ENCODE results near the gene GADD45GIP1. TPM values are rescaled to one million over a fixed set of nuclear protein-coding genes. Genes with fewer than 3 reads are reported as not detected.
A peak's percentile ranks its signal among the peaks of the same experiment; 100 is the strongest.

Gene GADD45GIP1
- polyA plus RNA-seq, 1 of the 3 experiments (the other 2 are of a cell fraction) = 91.8 TPM

DNA sequence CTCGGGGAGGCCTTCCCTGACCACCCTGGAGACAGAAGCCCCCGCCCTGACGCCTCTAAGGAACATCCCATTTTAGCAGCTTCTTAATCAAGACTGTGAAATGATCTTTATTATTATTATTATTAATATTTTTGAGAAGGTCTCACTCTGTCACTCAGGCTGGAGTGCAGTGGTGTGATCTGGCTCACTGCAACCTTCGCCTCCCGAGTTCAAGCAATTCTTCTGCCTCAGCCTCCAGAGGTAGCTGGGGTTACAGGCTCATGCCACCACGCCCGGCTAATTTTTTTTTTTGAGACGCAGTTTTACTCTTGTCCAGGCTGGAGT, 8.8 kb upstream of the GADD45GIP1 start:
- ChIA-PET CTCF (interaction anchor here (0.7 to 24.6 kb wide), 82 partner anchors 11 to 870 kb away, joined by 3 to 603 read pairs (median 6); partner anchors contain the start of genes CALR, DNASE2, FARSA and GADD45GIP1), POLR2A (interaction anchor here (0.8 to 2.0 kb wide), 13 partner anchors 9 to 189 kb away, joined by 3 to 17 read pairs (median 5); partner anchors contain the start of genes CALR, GADD45GIP1 and RAD23A)
- peaks cover 17% of the 10 kb centered on the region for H3F3A ChIP-seq (replicated peaks; ENCODE audit: insufficient read depth)
- H3K79me2 ChIP-seq (ENCODE audit: insufficient read depth) = no peaks in the 10 kb centered on the region
- H3K9me3 ChIP-seq = no peaks in the 10 kb centered on the region
- H3K4me1 ChIP-seq (ENCODE audit: control insufficient read depth in 1 of 2, insufficient read depth in 2 of 2, low read depth in 1 of 2, low read length in 1 of 2) = peaks cover 6 to 14% of the 10 kb centered on the region in 2 experiments; a peak in 3 of 4 replicates
- DNase-seq = no peak
- H3K4me3 ChIP-seq (ENCODE audit: low read depth in 2 of 2, low read length in 1 of 2) = 0 out of 4 replicates have a peak overlapping the region, but pooled peaks of 1 of the 2 experiments have one; percentile 48
- TF ChIP-seq MEF2A (IDR thresholded peaks at IDR 0.05; ENCODE audit: borderline replicate concordance, low read depth) (no peak), NRF1 (IDR thresholded peaks at IDR 0.05; ENCODE audit: low read depth, low read length) (no peak), GABPA (IDR thresholded peaks at IDR 0.05; ENCODE audit: low read depth) (no peak), CHD2 (IDR thresholded peaks at IDR 0.05; ENCODE audit: low read length, partially characterized antibody) (no peak), MXI1 (IDR thresholded peaks at IDR 0.05; ENCODE audit: low read depth, low read length) (no peak), YY1 (IDR thresholded peaks at IDR 0.05; ENCODE audit: low read depth) (no peak), NFIC (IDR thresholded peaks at IDR 0.05; ENCODE audit: borderline replicate concordance) (no peak), EZH2phosphoT487 (IDR thresholded peaks at IDR 0.05; ENCODE audit: borderline replicate concordance, low read depth) (no peak), RAD21 (IDR thresholded peaks at IDR 0.05; ENCODE audit: low read length) (no peak), TEAD4 (IDR thresholded peaks at IDR 0.05; ENCODE audit: borderline replicate concordance, insufficient read depth) (no peak), FOXM1 (IDR thresholded peaks at IDR 0.05; ENCODE audit: low read depth) (no peak), FOSL2 (IDR thresholded peaks at IDR 0.05; ENCODE audit: borderline replicate concordance, low read depth) (no peak), RXRA (IDR thresholded peaks at IDR 0.05; ENCODE audit: borderline replicate concordance, low read depth) (no peak)
- TF ChIP-seq, protein P1, sequence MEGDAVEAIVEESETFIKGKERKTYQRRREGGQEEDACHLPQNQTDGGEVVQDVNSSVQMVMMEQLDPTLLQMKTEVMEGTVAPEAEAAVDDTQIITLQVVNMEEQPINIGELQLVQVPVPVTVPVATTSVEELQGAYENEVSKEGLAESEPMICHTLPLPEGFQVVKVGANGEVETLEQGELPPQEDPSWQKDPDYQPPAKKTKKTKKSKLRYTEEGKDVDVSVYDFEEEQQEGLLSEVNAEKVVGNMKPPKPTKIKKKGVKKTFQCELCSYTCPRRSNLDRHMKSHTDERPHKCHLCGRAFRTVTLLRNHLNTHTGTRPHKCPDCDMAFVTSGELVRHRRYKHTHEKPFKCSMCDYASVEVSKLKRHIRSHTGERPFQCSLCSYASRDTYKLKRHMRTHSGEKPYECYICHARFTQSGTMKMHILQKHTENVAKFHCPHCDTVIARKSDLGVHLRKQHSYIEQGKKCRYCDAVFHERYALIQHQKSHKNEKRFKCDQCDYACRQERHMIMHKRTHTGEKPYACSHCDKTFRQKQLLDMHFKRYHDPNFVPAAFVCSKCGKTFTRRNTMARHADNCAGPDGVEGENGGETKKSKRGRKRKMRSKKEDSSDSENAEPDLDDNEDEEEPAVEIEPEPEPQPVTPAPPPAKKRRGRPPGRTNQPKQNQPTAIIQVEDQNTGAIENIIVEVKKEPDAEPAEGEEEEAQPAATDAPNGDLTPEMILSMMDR (IDR thresholded peaks at IDR 0.05) = no peak
- TF ChIP-seq, protein P2, sequence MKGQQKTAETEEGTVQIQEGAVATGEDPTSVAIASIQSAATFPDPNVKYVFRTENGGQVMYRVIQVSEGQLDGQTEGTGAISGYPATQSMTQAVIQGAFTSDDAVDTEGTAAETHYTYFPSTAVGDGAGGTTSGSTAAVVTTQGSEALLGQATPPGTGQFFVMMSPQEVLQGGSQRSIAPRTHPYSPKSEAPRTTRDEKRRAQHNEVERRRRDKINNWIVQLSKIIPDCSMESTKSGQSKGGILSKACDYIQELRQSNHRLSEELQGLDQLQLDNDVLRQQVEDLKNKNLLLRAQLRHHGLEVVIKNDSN (IDR thresholded peaks at IDR 0.05; ENCODE audit: borderline replicate concordance, low read depth) = no peak
- H2AFZ ChIP-seq (ENCODE audit: low read depth) = peak overlapping the region; percentile 96
- no peaks in the 10 kb centered on the region for H3K36me3 ChIP-seq (replicated peaks in 1 of 2; ENCODE audit: control insufficient read depth in 1 of 2, insufficient read depth in 2 of 2, low read length in 1 of 2)
- H3K27ac ChIP-seq (ENCODE audit: low read depth in 2 of 2, low read length in 1 of 2) = peak overlapping the region; percentile 59 to 75
- 0 out of 2 replicates have a peak overlapping the region, but pooled peaks have one; percentile 83 for H3K4me2 ChIP-seq
- peak overlapping the region; percentile 68; the same call in 1 of the 2 replicates for H3K9ac ChIP-seq
- H4K20me1 ChIP-seq (ENCODE audit: insufficient read depth) = no peaks in the 10 kb centered on the region
- no peaks in the 10 kb centered on the region for H3K27me3 ChIP-seq (ENCODE audit: insufficient read depth)
- WGBS (ENCODE audit: low lambda C conversion rate) = 57% methylated on average over 8 of the region's 8 CpGs
- H3K9me2 ChIP-seq = no peaks in the 10 kb centered on the region
